ENCODE measurements around the gene ASH1L.

DNA sequence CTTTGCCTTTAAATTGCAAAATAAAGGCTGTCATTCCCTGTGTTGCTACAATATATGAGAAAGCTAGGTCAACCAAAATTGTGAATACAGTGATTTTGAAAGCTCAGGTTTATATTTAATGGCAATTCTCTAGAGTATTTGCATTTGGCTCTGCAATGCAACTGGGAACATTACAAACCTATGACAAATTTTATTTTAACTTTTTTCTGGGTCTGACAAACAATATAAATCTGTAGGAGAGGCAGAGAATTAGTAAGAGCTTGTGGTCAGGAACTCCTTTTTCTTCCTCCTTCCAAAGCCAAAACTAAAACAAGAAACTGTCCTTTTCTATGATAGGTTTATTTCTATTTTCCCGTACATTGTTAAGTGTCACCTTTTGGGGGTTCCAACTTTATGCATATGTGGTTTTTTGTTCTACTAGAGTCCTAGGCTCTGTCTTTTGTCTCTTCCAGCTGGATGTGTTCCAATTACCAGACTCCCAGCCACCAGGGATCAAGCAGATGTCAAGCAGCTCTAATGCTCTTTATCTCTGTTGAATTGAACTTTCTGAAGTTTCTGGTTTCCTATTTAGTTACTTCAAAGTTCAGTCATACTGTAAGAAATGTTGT lies 106.9 kb downstream of the ASH1L start:
- TF ChIP-seq, protein P1, sequence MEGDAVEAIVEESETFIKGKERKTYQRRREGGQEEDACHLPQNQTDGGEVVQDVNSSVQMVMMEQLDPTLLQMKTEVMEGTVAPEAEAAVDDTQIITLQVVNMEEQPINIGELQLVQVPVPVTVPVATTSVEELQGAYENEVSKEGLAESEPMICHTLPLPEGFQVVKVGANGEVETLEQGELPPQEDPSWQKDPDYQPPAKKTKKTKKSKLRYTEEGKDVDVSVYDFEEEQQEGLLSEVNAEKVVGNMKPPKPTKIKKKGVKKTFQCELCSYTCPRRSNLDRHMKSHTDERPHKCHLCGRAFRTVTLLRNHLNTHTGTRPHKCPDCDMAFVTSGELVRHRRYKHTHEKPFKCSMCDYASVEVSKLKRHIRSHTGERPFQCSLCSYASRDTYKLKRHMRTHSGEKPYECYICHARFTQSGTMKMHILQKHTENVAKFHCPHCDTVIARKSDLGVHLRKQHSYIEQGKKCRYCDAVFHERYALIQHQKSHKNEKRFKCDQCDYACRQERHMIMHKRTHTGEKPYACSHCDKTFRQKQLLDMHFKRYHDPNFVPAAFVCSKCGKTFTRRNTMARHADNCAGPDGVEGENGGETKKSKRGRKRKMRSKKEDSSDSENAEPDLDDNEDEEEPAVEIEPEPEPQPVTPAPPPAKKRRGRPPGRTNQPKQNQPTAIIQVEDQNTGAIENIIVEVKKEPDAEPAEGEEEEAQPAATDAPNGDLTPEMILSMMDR (conservative IDR thresholded peaks at IDR 0.05), result no peak
- TF ChIP-seq EZH2 (IDR thresholded peaks at IDR 0.05; ENCODE audit: low read depth), result no peak

Measured in PC-9 (cell line).